ENCODE data around the gene RETREG2. TPM values are rescaled to one million over a fixed set of nuclear protein-coding genes. Genes with fewer than 3 reads are reported as not detected.

Gene RETREG2
- total RNA-seq, result 66.2 TPM

GRCh38 chr2:219177552-219178376 lies at the start of gene RETREG2:
RETREG2 (plus strand) TSS chr2:219178275; CDS start chr2:219178353, 78 bp downstream.

GRCh38 chr2:219160186-219161017 lies 17.7 kb upstream of the RETREG2 start, which contains the start of gene NHEJ1:
NHEJ1 (minus strand) TSS chr2:219160815; CDS start chr2:219158362, 2,453 bp downstream.

GRCh38 chr2:219169930-219170654 lies 8.0 kb upstream of the RETREG2 start, which contains the start of gene SLC23A3:
SLC23A3 (minus strand) TSS chr2:219170029; CDS start chr2:219169984, 45 bp downstream.

GRCh38 chr2:219176818-219177551 lies 1.1 kb upstream of the RETREG2 start, which contains the start of gene CNPPD1:
CNPPD1 (minus strand) TSS chr2:219176925; CDS start chr2:219176828, 97 bp downstream.

GRCh38 chr2:219206328-219207133 lies 28.5 kb downstream of the RETREG2 start, which contains the start of gene ZFAND2B:
ZFAND2B (plus strand) TSS chr2:219206782; CDS start chr2:219206988, 206 bp downstream.

GRCh38 chr2:219218732-219219701 lies 40.9 kb downstream of the RETREG2 start, which contains the start of gene ABCB6:
ABCB6 (minus strand) TSS chr2:219218958; CDS start chr2:219218673, 285 bp downstream.

GRCh38 chr2:219229305-219230058 lies 51.4 kb downstream of the RETREG2 start, which contains the start of the genes ANKZF1 and ATG9A:
ANKZF1 (plus strand) TSS chr2:219229806; CDS start chr2:219230258, 452 bp downstream.
ATG9A (minus strand) TSS chr2:219229636; CDS start chr2:219228024, 1,612 bp downstream.

Other genes with a start within 250 kb of the RETREG2 start
- gene CDK5R2, start 218.6 kb upstream of the RETREG2 start, total RNA-seq, result 16.2 TPM
- gene FEV, start 193.1 kb upstream of the RETREG2 start, total RNA-seq, result not detected
- gene CRYBA2, start 184.9 kb upstream of the RETREG2 start, total RNA-seq, result 1,526 TPM
- gene CFAP65, start 136.8 kb upstream of the RETREG2 start, total RNA-seq, result not detected
- 3.8 TPM for gene IHH, start 117.4 kb upstream of the RETREG2 start, total RNA-seq
- gene NHEJ1, start 17.5 kb upstream of the RETREG2 start, total RNA-seq, result 12.1 TPM
- 1.3 TPM for gene SLC23A3, start 8.2 kb upstream of the RETREG2 start, total RNA-seq
- gene CNPPD1, start 1.4 kb upstream of the RETREG2 start, total RNA-seq, result 30.5 TPM
- gene ZFAND2B, start 28.5 kb downstream of the RETREG2 start, total RNA-seq, result 22.6 TPM
- 24.2 TPM for gene ABCB6, start 40.7 kb downstream of the RETREG2 start, total RNA-seq
- gene ATG9A, start 51.4 kb downstream of the RETREG2 start, total RNA-seq, result 46.7 TPM
- gene ANKZF1, start 51.5 kb downstream of the RETREG2 start, total RNA-seq, result 91.3 TPM
- gene GLB1L, start 67.2 kb downstream of the RETREG2 start, total RNA-seq, result 15.2 TPM
- gene STK16, start 67.2 kb downstream of the RETREG2 start, total RNA-seq, result 17.9 TPM
- not detected for gene TUBA4B, start 75.0 kb downstream of the RETREG2 start, total RNA-seq
- gene TUBA4A, start 75.6 kb downstream of the RETREG2 start, total RNA-seq, result 20.5 TPM
- 91.9 TPM for gene DNAJB2, start 101.1 kb downstream of the RETREG2 start, total RNA-seq
- gene PTPRN, start 131.1 kb downstream of the RETREG2 start, total RNA-seq, result 22.0 TPM
- gene RESP18, start 154.5 kb downstream of the RETREG2 start, total RNA-seq, result not detected
- gene DNPEP, start 209.6 kb downstream of the RETREG2 start, total RNA-seq, result 32.5 TPM
- gene DES, start 240.1 kb downstream of the RETREG2 start, total RNA-seq, result 249 TPM

All from camera-type eye (tissue), 1 donor.